IPS-NIHi7 (cell line): Measurements from ENCODE around the gene EDDM3A.
"Not testable (repeated sequence)": the region's sequence is repeated elsewhere in the genome, so short reads cannot be mapped to it uniquely, and the experiment has no call there.

ENCODE experiments used
- DNase-seq: peaks from one replicate; pipeline ENCODE4 v3.0.0; 2012; ENCODE audit warnings: mixed read lengths; ENCODE audit errors: extremely low spot score

EDDM3A gene

GRCh38 chr14:20745571-20746358, at the start of gene EDDM3A:
EDDM3A (plus strand) TSS chr14:20745887; CDS start chr14:20747581, 1,694 bp downstream.
- no peak for DNase-seq

- DNase-seq, result no peak
These were observed 48.9 kb upstream of the EDDM3A start for GRCh38 chr14:20696764-20697163.

- peak; percentile 76 for DNase-seq
These were observed 48.2 kb upstream of the EDDM3A start for GRCh38 chr14:20697273-20698017.

- no peak for DNase-seq
These were observed 47.7 kb upstream of the EDDM3A start for GRCh38 chr14:20698018-20698329.

- DNase-seq, result no peak
These were observed 46.8 kb upstream of the EDDM3A start for GRCh38 chr14:20698934-20699333.

GRCh38 chr14:20699931-20700330, 45.8 kb upstream of the EDDM3A start:
- DNase-seq, result no peak

GRCh38 chr14:20700965-20701364, 44.7 kb upstream of the EDDM3A start:
- not testable (repeated sequence) for DNase-seq

GRCh38 chr14:20706657-20707355, 38.9 kb upstream of the EDDM3A start:
- no peak for DNase-seq

GRCh38 chr14:20707622-20708021, 38.1 kb upstream of the EDDM3A start:
- DNase-seq, result no peak

GRCh38 chr14:20711261-20711660, 34.4 kb upstream of the EDDM3A start:
- DNase-seq, result no peak

GRCh38 chr14:20711685-20712084, 34.0 kb upstream of the EDDM3A start:
- no peak for DNase-seq

- DNase-seq, result no peak
These were observed 32.8 kb upstream of the EDDM3A start for GRCh38 chr14:20712904-20713303.

GRCh38 chr14:20714593-20715250, 31.0 kb upstream of the EDDM3A start:
- no peak for DNase-seq

- DNase-seq, result no peak
These were observed 25.9 kb upstream of the EDDM3A start for GRCh38 chr14:20719777-20720176.

GRCh38 chr14:20720741-20721140, 24.9 kb upstream of the EDDM3A start:
- DNase-seq, result no peak

- no peak for DNase-seq
These were observed 23.7 kb upstream of the EDDM3A start for GRCh38 chr14:20722016-20722415.

- peak; percentile 34 for DNase-seq
These were observed 22.2 kb upstream of the EDDM3A start for GRCh38 chr14:20723488-20723887.

- DNase-seq, result not testable (repeated sequence)
These were observed 19.6 kb upstream of the EDDM3A start for GRCh38 chr14:20726121-20726520.

GRCh38 chr14:20726531-20726930, 19.2 kb upstream of the EDDM3A start:
- DNase-seq, result no peak

GRCh38 chr14:20730891-20731290, 14.8 kb upstream of the EDDM3A start:
- no peak for DNase-seq

GRCh38 chr14:20732477-20732876, 13.2 kb upstream of the EDDM3A start:
- DNase-seq, result no peak

GRCh38 chr14:20732979-20733635, 12.6 kb upstream of the EDDM3A start:
- DNase-seq, result no peak
